Sigmoid colon (tissue), 3 donors: Measurements from ENCODE around the gene CCDC150.

Source experiments
- CTCF ChIP-seq, 4 experiments: fragments of 450-650 bp in 3 of 4; fragments of 200-600 bp in 1 of 4; IDR thresholded peaks; one replicate each; pipeline ENCODE4 v1.5.1; 2016 to 2019; ENCODE audit warnings: antibody characterized with exemption in 4 of 4, mild to moderate bottlenecking in 3 of 4, moderate library complexity in 2 of 4
- POLR2A ChIP-seq, 2 donors: fragments of 450-650 bp; IDR thresholded peaks; one replicate each; pipeline ENCODE4 v1.6.1; 2016; ENCODE audit warnings: antibody characterized with exemption in 2 of 2, mild to moderate bottlenecking in 2 of 2, moderate library complexity in 2 of 2

- TF ChIP-seq CTCF (IDR thresholded peaks at IDR 0.05) (no peak), POLR2A (IDR thresholded peaks at IDR 0.05) (no peak)
Observed at GRCh38 chr2:196723571-196723970, 84.1 kb downstream of the CCDC150 start.
